Measurements from ENCODE around the gene ZBED6.
"Not testable (repeated sequence)": the region's sequence is repeated elsewhere in the genome, so short reads cannot be mapped to it uniquely, and the experiment has no call there.

ZBED6 gene

GRCh38 chr1:203778789-203779188, 16.6 kb upstream of the ZBED6 start:
- no peak for DNase-seq

- no peak for DNase-seq
Measured at GRCh38 chr1:203781962-203782361, 13.5 kb upstream of the ZBED6 start.

DNA sequence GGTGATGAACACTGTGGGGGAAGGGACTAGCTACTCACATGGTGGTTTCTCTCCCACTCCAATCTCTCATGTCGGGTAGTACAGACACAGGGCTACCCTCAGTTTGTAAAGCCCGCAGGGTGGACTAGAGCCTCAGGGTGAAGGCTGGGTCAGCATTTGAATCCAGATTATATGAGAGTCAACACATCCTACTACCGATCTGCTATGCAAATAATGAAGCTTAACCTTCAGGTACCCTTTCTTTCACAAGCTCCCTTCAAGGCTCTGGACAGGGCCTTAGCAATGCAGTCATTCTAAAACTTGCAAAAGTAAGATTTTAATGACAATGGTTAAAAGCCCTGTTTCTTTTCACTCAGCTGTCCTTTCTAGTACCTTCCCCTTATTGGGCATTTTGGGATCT, 5.5 kb upstream of the ZBED6 start:
- DNase-seq: no peak

GRCh38 chr1:203791498-203791897, 3.9 kb upstream of the ZBED6 start:
- no peak for DNase-seq

GRCh38 chr1:203792486-203792885, 2.9 kb upstream of the ZBED6 start:
- no peak for DNase-seq

DNA sequence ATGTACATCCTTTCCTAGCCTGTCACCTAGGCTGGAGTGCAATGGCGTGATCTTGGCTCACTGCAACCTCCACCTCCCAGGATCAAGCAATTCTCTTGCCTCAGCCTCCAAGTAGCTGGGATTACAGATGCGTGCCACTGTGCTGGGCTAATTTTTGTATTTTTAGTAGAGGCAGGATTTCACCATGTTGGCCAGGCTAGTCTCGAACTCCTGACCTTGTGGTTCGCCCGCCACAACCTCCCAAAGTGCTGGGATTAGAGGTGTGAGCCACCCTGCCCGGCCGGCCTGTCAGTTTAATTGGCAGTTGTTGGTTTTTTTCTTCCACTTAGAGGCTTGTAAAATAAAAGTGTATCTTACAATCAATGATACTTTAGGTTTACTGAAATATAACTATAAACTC, 1.9 kb upstream of the ZBED6 start:
- not testable (repeated sequence) for DNase-seq

GRCh38 chr1:203794764-203795440, 521 bp upstream of the ZBED6 start:
- no peak for DNase-seq

GRCh38 chr1:203796236-203796605, 798 bp downstream of the ZBED6 start:
- DNase-seq: peak in 1 of 2 donors; percentile 51

- no peak for DNase-seq
Measured at GRCh38 chr1:203797216-203797615, 1.8 kb downstream of the ZBED6 start.

GRCh38 chr1:203797948-203798655, 2.7 kb downstream of the ZBED6 start:
- no peak for DNase-seq

- no peak for DNase-seq
Measured at GRCh38 chr1:203799157-203799556, 3.7 kb downstream of the ZBED6 start.

DNA sequence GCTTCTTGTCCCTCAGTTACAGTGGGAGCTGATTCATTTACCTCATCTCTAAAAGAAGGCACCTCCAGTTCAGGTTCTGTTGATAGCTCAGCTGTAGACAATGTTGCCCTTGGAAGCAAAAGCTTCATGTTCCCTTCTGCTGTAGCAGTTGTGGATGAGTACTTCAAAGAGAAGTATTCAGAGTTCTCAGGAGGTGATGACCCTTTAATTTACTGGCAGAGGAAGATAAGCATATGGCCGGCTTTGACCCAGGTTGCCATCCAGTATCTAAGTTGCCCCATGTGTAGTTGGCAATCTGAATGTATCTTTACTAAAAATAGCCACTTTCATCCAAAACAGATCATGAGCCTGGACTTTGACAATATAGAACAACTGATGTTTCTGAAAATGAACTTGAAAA, 4.5 kb downstream of the ZBED6 start:
- no peak for DNase-seq

GRCh38 chr1:203805689-203806088, 10.3 kb downstream of the ZBED6 start:
- no peak for DNase-seq

GRCh38 chr1:203807196-203807595, 11.8 kb downstream of the ZBED6 start:
- no peak for DNase-seq

- no peak for DNase-seq
Measured at GRCh38 chr1:203813581-203814341, 18.3 kb downstream of the ZBED6 start.

DNA sequence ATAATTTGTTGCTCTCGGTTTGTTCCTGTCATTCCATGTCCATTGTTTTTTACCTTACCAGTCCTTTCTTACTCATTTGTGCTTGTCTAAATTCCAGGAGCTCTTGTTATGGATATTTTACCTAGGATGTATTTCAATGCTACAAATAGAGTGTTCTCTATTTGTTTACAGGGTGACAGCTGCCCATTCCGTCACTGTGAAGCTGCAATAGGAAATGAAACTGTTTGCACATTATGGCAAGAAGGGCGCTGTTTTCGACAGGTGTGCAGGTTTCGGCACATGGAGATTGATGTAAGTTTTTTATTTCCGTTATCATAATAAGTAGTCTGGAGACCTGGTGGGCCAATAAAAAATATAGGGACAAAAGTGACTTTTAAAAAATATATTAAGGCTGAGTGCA, 23.0 kb downstream of the ZBED6 start:
- DNase-seq: no peak

- DNase-seq: no peak
Measured at GRCh38 chr1:203823306-203823705, 27.9 kb downstream of the ZBED6 start.

- no peak for DNase-seq
Measured at GRCh38 chr1:203826175-203826574, 30.8 kb downstream of the ZBED6 start.

GRCh38 chr1:203828002-203828401, 32.6 kb downstream of the ZBED6 start:
- DNase-seq: no peak

DNA sequence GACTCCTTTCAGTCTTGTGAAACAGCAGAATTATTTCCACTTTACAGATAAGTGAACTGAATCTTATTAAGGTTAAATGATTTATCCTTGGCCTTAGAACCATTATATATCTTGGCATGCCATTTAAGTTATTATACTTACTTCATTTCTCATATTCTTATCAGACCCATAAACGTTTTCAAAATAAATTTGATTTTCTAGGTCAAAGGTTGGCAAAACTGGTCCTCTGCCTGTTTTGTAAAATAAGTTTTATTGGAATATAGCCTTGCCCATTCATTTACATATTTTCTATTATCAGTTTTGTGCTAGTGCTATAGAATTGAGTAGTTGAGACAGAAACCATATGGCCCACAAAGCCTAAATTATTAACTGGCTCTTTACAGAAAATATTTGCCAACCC, 33.1 kb downstream of the ZBED6 start:
- no peak for DNase-seq

DNA sequence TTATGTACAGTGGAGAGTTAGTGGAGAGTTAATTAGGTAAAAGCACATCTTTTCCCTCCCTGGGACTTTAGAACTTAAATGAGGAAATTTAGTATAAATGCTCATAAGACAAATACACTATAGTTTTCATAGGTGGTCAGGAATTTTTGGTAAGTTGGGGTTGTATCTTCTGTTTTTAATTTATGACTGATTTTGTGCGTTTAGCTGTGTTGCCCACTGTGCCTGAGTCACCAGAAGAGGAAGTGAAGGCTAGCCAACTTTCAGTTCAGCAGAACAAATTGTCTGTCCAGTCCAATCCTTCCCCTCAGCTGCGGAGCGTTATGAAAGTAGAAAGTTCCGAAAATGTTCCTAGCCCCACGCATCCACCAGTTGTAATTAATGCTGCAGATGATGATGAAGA, 33.8 kb downstream of the ZBED6 start:
- DNase-seq: not testable (repeated sequence)

DNA sequence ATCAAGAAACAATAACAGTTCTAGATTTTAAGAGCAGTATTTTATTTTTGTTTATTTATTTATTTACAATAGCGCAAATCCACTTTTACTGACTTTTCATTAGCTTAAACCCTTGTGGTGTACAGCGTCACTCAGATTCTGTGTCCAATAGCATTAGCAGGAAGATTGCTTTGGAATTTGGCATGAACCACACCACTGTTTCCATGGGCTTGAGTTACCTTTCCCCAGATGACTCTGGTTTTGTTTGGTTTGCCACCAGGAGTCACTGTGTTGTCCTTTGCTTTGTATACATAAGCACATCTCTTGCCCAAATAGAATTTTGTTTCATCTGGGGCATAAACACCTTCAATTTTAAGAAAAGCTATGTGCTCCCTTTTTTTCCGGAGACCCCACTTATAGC, 40.1 kb downstream of the ZBED6 start:
- no peak for DNase-seq

- DNase-seq: no peak
Measured at GRCh38 chr1:203839081-203839480, 43.7 kb downstream of the ZBED6 start.

GRCh38 chr1:203840208-203840808, 44.9 kb downstream of the ZBED6 start:
- DNase-seq: no peak
